ENCODE data around the gene MKRN1. TPM values are rescaled to one million over a fixed set of nuclear protein-coding genes. Genes with fewer than 3 reads are reported as not detected.

The MKRN1 gene
- polyA plus RNA-seq, 1 donor (not counting 4 experiments of a cell fraction or from before 2014, with no cell fraction given), result 52.9 TPM

- dilution Hi-C loops (cut with MboI; ENCODE audit: extremely low pct_ligation_motif_present, low sequenced_read_pairs), result no loop called here
- Histone ChIP-seq H3K4me3 (ENCODE audit: control insufficient read depth in 2 of 3, extremely low read depth in 1 of 3, insufficient read depth in 2 of 3, low read depth in 1 of 3, low read length in 3 of 3) (no peak overlapping the region), H3K27ac (ENCODE audit: control insufficient read depth, insufficient read depth, low read length) (no peak overlapping the region), H3K4me1 (ENCODE audit: control insufficient read depth, extremely low read depth, insufficient read depth, low read length) (no peaks in the 10 kb centered on the region), H4K20me1 (ENCODE audit: control insufficient read depth, extremely low read depth, insufficient read depth, low read length) (no peaks in the 10 kb centered on the region), H3K27me3 (ENCODE audit: control insufficient read depth, extremely low read depth, insufficient read depth, low read length) (no peaks in the 10 kb centered on the region), H3K4me2 (ENCODE audit: control insufficient read depth, extremely low read depth, insufficient read depth, low read depth, low read length) (no peak overlapping the region), H3K79me2 (ENCODE audit: control insufficient read depth, insufficient read depth, low read length) (no peaks in the 10 kb centered on the region), H2AFZ (ENCODE audit: control insufficient read depth, low read length) (no peak overlapping the region), H3K9me1 (ENCODE audit: control insufficient read depth, extremely low read depth, insufficient read depth, low read length) (no peaks in the 10 kb centered on the region), H3K9ac (ENCODE audit: control insufficient read depth, extremely low read depth, insufficient read depth, low read length) (no peak overlapping the region), H3K36me3 (ENCODE audit: control insufficient read depth in 2 of 2, extremely low read depth in 1 of 2, insufficient read depth in 2 of 2, low read length in 2 of 2) (no peaks in the 10 kb centered on the region), H3K9me3 (ENCODE audit: control insufficient read depth, low read depth, low read length) (no peaks in the 10 kb centered on the region)
- TF ChIP-seq CTCF (optimal IDR thresholded peaks at IDR 0.05 in 1 of 3, IDR thresholded peaks at IDR 0.05 in 1 of 3, conservative IDR thresholded peaks at IDR 0.05 in 1 of 3; ENCODE audit: extremely low read depth in 1 of 3, insufficient read depth in 2 of 3, low read length in 3 of 3) (no peak), EZH2 (IDR thresholded peaks at IDR 0.05; ENCODE audit: low read length) (no peak)
- FAIRE-seq, result no peak
- no peak for DNase-seq (ENCODE audit: low read depth, low spot score)
Measured at GRCh38 chr7:140494867-140495266, 15.6 kb upstream of the MKRN1 start.

DNA sequence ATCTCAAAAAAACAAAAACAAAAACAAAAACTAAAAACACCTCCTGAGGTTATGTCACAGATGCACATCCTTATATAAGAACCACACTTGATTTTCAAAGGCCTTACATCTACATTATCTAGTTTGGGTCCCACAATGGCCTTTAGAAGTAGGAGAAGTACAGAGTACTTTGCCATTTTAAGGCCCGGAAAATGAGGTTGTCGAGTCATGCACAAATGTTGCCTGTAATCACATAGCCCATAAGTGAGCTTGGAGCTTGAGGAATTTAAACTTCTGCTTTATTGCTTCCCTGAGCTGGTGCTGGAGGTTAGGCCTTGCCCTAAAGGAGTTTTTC is 9.7 kb upstream of the MKRN1 start:
- Histone ChIP-seq H4K20me1 (ENCODE audit: control insufficient read depth, extremely low read depth, insufficient read depth, low read length) (no peaks in the 10 kb centered on the region), H3K36me3 (ENCODE audit: control insufficient read depth in 2 of 2, extremely low read depth in 1 of 2, insufficient read depth in 2 of 2, low read length in 2 of 2) (no peaks in the 10 kb centered on the region), H3K9me1 (ENCODE audit: control insufficient read depth, extremely low read depth, insufficient read depth, low read length) (no peaks in the 10 kb centered on the region), H3K9ac (ENCODE audit: control insufficient read depth, extremely low read depth, insufficient read depth, low read length) (no peak overlapping the region), H3K27ac (ENCODE audit: control insufficient read depth, insufficient read depth, low read length) (no peak overlapping the region), H3K79me2 (ENCODE audit: control insufficient read depth, insufficient read depth, low read length) (no peaks in the 10 kb centered on the region), H3K9me3 (ENCODE audit: control insufficient read depth, low read depth, low read length) (no peaks in the 10 kb centered on the region), H2AFZ (ENCODE audit: control insufficient read depth, low read length) (no peak overlapping the region), H3K4me1 (ENCODE audit: control insufficient read depth, extremely low read depth, insufficient read depth, low read length) (peaks cover 6% of the 10 kb centered on the region), H3K4me3 (ENCODE audit: control insufficient read depth in 2 of 3, extremely low read depth in 1 of 3, insufficient read depth in 2 of 3, low read depth in 1 of 3, low read length in 3 of 3) (no peak overlapping the region), H3K4me2 (ENCODE audit: control insufficient read depth, extremely low read depth, insufficient read depth, low read depth, low read length) (no peak overlapping the region), H3K27me3 (ENCODE audit: control insufficient read depth, extremely low read depth, insufficient read depth, low read length) (no peaks in the 10 kb centered on the region)
- dilution Hi-C loops (cut with MboI; ENCODE audit: extremely low pct_ligation_motif_present, low sequenced_read_pairs), result no loop called here
- DNase-seq (ENCODE audit: low read depth, low spot score) (no peak), FAIRE-seq (no peak)
- TF ChIP-seq CTCF (optimal IDR thresholded peaks at IDR 0.05 in 1 of 3, IDR thresholded peaks at IDR 0.05 in 1 of 3, conservative IDR thresholded peaks at IDR 0.05 in 1 of 3; ENCODE audit: extremely low read depth in 1 of 3, insufficient read depth in 2 of 3, low read length in 3 of 3) (no peak), EZH2 (IDR thresholded peaks at IDR 0.05; ENCODE audit: low read length) (no peak)
